Lower lobe of right lung (tissue), 2 donors: ENCODE data around the gene RELN. TPM values are rescaled to one million over a fixed set of nuclear protein-coding genes. Genes with fewer than 3 reads are reported as not detected.

Source experiments
- ATAC-seq, 2 donors: fragments of 200-7000 bp; cut with Tn5 transposase; one replicate each; pipeline ENCODE4 v1.9.1; 2020 to 2022; ENCODE audit warnings: mild to moderate bottlenecking in 2 of 2, moderate library complexity in 2 of 2
- DNase-seq: peaks from one replicate; pipeline ENCODE4 v3.0.0-alpha.2; 2020
- H3K27ac ChIP-seq: fragments of 200-600 bp; one replicate; pipeline ENCODE4 v1.8.0; 2022
- H3K27me3 ChIP-seq: fragments of 200-600 bp; one replicate; pipeline ENCODE4 v1.8.0; 2022; ENCODE audit warnings: low read depth
- H3K36me3 ChIP-seq: fragments of 200-600 bp; one replicate; pipeline ENCODE4 v1.8.0; 2022; ENCODE audit warnings: mild to moderate bottlenecking
- H3K4me1 ChIP-seq: fragments of 200-600 bp; one replicate; pipeline ENCODE4 v1.8.0; 2022
- H3K4me3 ChIP-seq: fragments of 200-600 bp; one replicate; pipeline ENCODE4 v1.8.0; 2022; ENCODE audit warnings: mild to moderate bottlenecking
- H3K9me3 ChIP-seq: fragments of 200-600 bp; one replicate; pipeline ENCODE4 v1.8.0; 2022
- CTCF ChIP-seq: fragments of 200-600 bp; IDR thresholded peaks from one replicate; pipeline ENCODE4 v1.8.0; 2022; ENCODE audit warnings: antibody characterized with exemption, mild to moderate bottlenecking
- intact Hi-C: fragments of 100-400 bp; cut with DNase I; formaldehyde crosslinking; loops from one replicate; pipeline ENCODE4 v1.11.0; 2022
- total RNA-seq: library from RNA; stranded (reverse); fragmentation: NEBNext Ultra II Directional; extraction: Animal tissue kit (Norgen Biotek cat#: 25700); gene quantifications from one replicate; pipeline ENCODE4 v1.2.1, GENCODE V29; 2021
- donor health status: DM: no; HTN: yes; CAD: no; lungs with severe emphysema.

The RELN gene
- total RNA-seq, 1 donor from 2014 or later, result 3.7 TPM

GRCh38 chr7:103967401-103967800 lies 22.1 kb downstream of the RELN start:
- intact Hi-C loops, result no loop called here
- DNase-seq, result no peak
- no peak for TF ChIP-seq CTCF

GRCh38 chr7:103966593-103967277 lies 22.7 kb downstream of the RELN start:
- intact Hi-C loops, result no loop called here
- Histone ChIP-seq H3K4me1 (no peaks in the 10 kb centered on the region), H3K36me3 (no peaks in the 10 kb centered on the region), H3K9me3 (no peaks in the 10 kb centered on the region), H3K4me3 (no peak overlapping the region), H3K27me3 (no peaks in the 10 kb centered on the region), H3K27ac (no peak overlapping the region)
- no peak for DNase-seq
- no peak for ATAC-seq
- TF ChIP-seq CTCF, result no peak

More at GRCh38 chr7:103967401-103967800, 22.1 kb downstream of the RELN start:
- H3K4me1 ChIP-seq, result no peaks in the 10 kb centered on the region
- H3K9me3 ChIP-seq, result no peaks in the 10 kb centered on the region
- H3K4me3 ChIP-seq, result no peak overlapping the region
- no peak for ATAC-seq
- H3K27ac ChIP-seq, result no peak overlapping the region
- H3K27me3 ChIP-seq, result no peaks in the 10 kb centered on the region
- H3K36me3 ChIP-seq, result no peaks in the 10 kb centered on the region

- no peak for ATAC-seq
Observed at GRCh38 chr7:103964269-103964668, 25.2 kb downstream of the RELN start.

GRCh38 chr7:103962070-103962469 lies 27.4 kb downstream of the RELN start:
- DNase-seq (no peak), ATAC-seq (no peak)
- no peaks in the 10 kb centered on the region for H3K9me3 ChIP-seq
- intact Hi-C loops, result no loop called here
- H3K4me1 ChIP-seq, result no peaks in the 10 kb centered on the region
- no peak overlapping the region for H3K27ac ChIP-seq
- no peak overlapping the region for H3K4me3 ChIP-seq
- H3K36me3 ChIP-seq, result no peaks in the 10 kb centered on the region
- H3K27me3 ChIP-seq, result no peaks in the 10 kb centered on the region
- TF ChIP-seq CTCF, result no peak

More at GRCh38 chr7:103964269-103964668, 25.2 kb downstream of the RELN start:
- DNase-seq, result no peak
- intact Hi-C loops, result no loop called here
- no peak for TF ChIP-seq CTCF
- Histone ChIP-seq H3K27ac (no peak overlapping the region), H3K27me3 (no peaks in the 10 kb centered on the region), H3K9me3 (no peaks in the 10 kb centered on the region), H3K4me3 (no peak overlapping the region), H3K4me1 (no peaks in the 10 kb centered on the region), H3K36me3 (no peaks in the 10 kb centered on the region)

GRCh38 chr7:103958284-103958818 lies 31.1 kb downstream of the RELN start:
- DNase-seq, result no peak
- no peak for TF ChIP-seq CTCF
- Histone ChIP-seq H3K27ac (no peak overlapping the region), H3K9me3 (no peaks in the 10 kb centered on the region), H3K4me1 (no peaks in the 10 kb centered on the region), H3K36me3 (no peaks in the 10 kb centered on the region), H3K27me3 (no peaks in the 10 kb centered on the region), H3K4me3 (no peak overlapping the region)
- intact Hi-C loops, result no loop called here
- no peak for ATAC-seq
